Astrocyte (in vitro differentiated cells and primary cell): ENCODE results near the gene RNF103. TPM values are rescaled to one million over a fixed set of nuclear protein-coding genes. Genes with fewer than 3 reads are reported as not detected.

Source experiments
- DNase-seq: peaks from one replicate; pipeline ENCODE4 v3.0.0-alpha.2; 2010; ENCODE audit warnings: low read depth
- FAIRE-seq: peaks from 2 replicates; lab custom pipeline; 2011; peaks lifted over from hg19 to GRCh38; lab: Jason Lieb, UNC
- H2AFZ ChIP-seq: 2 replicates; pipeline ENCODE4 v1.6.0; 2012; ENCODE audit warnings: low read depth, low read length, inconsistent platforms
- H3K27ac ChIP-seq: 2 replicates; pipeline ENCODE4 v1.5.1; 2011; ENCODE audit warnings: low read depth, low read length, inconsistent platforms
- H3K27me3 ChIP-seq: 2 replicates; pipeline ENCODE4 v1.6.0; 2011; ENCODE audit warnings: low read length, inconsistent platforms; ENCODE audit not compliant: insufficient read depth
- H3K36me3 ChIP-seq: 2 replicates; pipeline ENCODE4 v1.5.1; 2011; ENCODE audit warnings: low read length, inconsistent platforms; ENCODE audit not compliant: insufficient read depth
- H3K4me1 ChIP-seq: 2 replicates; pipeline ENCODE4 v1.5.1; 2011; ENCODE audit warnings: low read length, inconsistent platforms; ENCODE audit not compliant: insufficient read depth
- H3K4me2 ChIP-seq: 2 replicates; pipeline ENCODE4 v1.6.0; 2012; ENCODE audit warnings: low read length, inconsistent platforms
- H3K4me3 ChIP-seq: 2 replicates; pipeline ENCODE4 v1.5.1; 2011; ENCODE audit warnings: low read depth, mild to moderate bottlenecking, low read length, inconsistent platforms; ENCODE audit not compliant: insufficient read depth
- H3K79me2 ChIP-seq: 2 replicates; pipeline ENCODE4 v1.6.0; 2012; ENCODE audit warnings: mild to moderate bottlenecking, low read length, inconsistent platforms; ENCODE audit not compliant: insufficient read depth
- H3K9ac ChIP-seq: 2 replicates; pipeline ENCODE4 v1.6.0; 2012; ENCODE audit warnings: mild to moderate bottlenecking, low read length, inconsistent platforms
- H3K9me3 ChIP-seq: 2 replicates; pipeline ENCODE4 v1.5.1; 2012; ENCODE audit warnings: low read depth, mild to moderate bottlenecking, low read length, inconsistent platforms; ENCODE audit not compliant: insufficient read depth
- H4K20me1 ChIP-seq: 2 replicates; pipeline ENCODE4 v1.6.0; 2012; ENCODE audit warnings: low read length, inconsistent platforms; ENCODE audit not compliant: insufficient read depth
- H3K27ac Mint-ChIP-seq: one replicate; pipeline ENCODE4 v1.8.0; 2021; ENCODE audit warnings: mild to moderate bottlenecking, mixed read lengths; ENCODE audit not compliant: unreplicated experiment
- H3K27me3 Mint-ChIP-seq: one replicate; pipeline ENCODE4 v1.8.0; 2021; ENCODE audit warnings: low read depth, mixed read lengths; ENCODE audit not compliant: unreplicated experiment
- H3K36me3 Mint-ChIP-seq: one replicate; pipeline ENCODE4 v1.8.0; 2021; ENCODE audit warnings: low read depth, mixed read lengths; ENCODE audit not compliant: unreplicated experiment
- H3K4me1 Mint-ChIP-seq: one replicate; pipeline ENCODE4 v1.8.0; 2021; ENCODE audit warnings: low read depth, mixed read lengths; ENCODE audit not compliant: unreplicated experiment
- H3K4me3 Mint-ChIP-seq: one replicate; pipeline ENCODE4 v1.8.0; 2021; ENCODE audit warnings: mild to moderate bottlenecking, moderate library complexity, mixed read lengths; ENCODE audit not compliant: unreplicated experiment
- H3K9me3 Mint-ChIP-seq: one replicate; pipeline ENCODE4 v1.8.0; 2021; ENCODE audit warnings: mild to moderate bottlenecking, mixed read lengths; ENCODE audit not compliant: unreplicated experiment
- CTCF ChIP-seq: IDR thresholded peaks from 2 replicates; pipeline ENCODE4 v1.5.1; 2011; ENCODE audit warnings: low read depth, mild to moderate bottlenecking, inconsistent platforms, low read length, moderate library complexity; ENCODE audit not compliant: insufficient read depth
- EZH2 ChIP-seq: IDR thresholded peaks from 2 replicates; pipeline ENCODE4 v1.6.1; 2012; ENCODE audit warnings: mild to moderate bottlenecking, low read length, inconsistent platforms; ENCODE audit not compliant: insufficient read depth
- total RNA-seq: library from RNA; stranded (reverse); gene quantifications from 2 replicates; pipeline ENCODE4 v1.2.1, GENCODE V29; 2021

Gene RNF103
- total RNA-seq, 1 donor from 2014 or later, result 21.5 TPM

DNA sequence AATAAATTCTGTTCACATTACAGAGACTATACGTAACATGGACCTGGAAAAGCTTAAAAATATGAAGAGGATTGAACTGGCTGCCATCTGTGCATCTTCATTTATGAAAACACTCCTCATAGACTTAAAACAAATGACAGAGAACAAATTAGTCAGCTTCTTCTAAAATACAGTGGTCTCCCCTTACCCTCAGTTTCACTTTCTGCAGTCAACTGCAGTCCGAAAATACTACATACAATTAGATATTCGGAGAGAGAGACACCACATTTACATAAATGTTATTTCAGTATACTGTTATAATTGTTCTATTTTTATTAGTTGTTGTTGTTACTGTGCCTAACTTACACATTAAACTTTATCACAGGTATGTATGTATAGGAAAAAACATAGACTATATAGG is 6.5 kb downstream of the RNF103 start:
- peaks cover 7% of the 10 kb centered on the region for H3K36me3 Mint-ChIP-seq
- H3K27ac ChIP-seq, result no peak overlapping the region
- no peaks in the 10 kb centered on the region for H3K27me3 ChIP-seq
- no peak overlapping the region for H3K4me3 ChIP-seq
- no peaks in the 10 kb centered on the region for H3K9me3 ChIP-seq
- DNase-seq, result no peak
- H3K4me1 ChIP-seq, result no peaks in the 10 kb centered on the region
- peaks cover 6% of the 10 kb centered on the region for H3K4me1 Mint-ChIP-seq
- H3K36me3 ChIP-seq, result peaks cover 20% of the 10 kb centered on the region
- no peaks in the 10 kb centered on the region for H3K9me3 Mint-ChIP-seq
- peaks cover 7% of the 10 kb centered on the region for H4K20me1 ChIP-seq
- H3K9ac ChIP-seq, result no peak overlapping the region
- no peak overlapping the region for H3K4me3 Mint-ChIP-seq
- no peak overlapping the region for H3K4me2 ChIP-seq
- TF ChIP-seq EZH2 (no peak), CTCF (no peak)
- peaks cover 35% of the 10 kb centered on the region for H3K79me2 ChIP-seq
- no peak overlapping the region for H3K27ac Mint-ChIP-seq
- no peak overlapping the region for H2AFZ ChIP-seq
- no peak for FAIRE-seq
- H3K27me3 Mint-ChIP-seq, result no peaks in the 10 kb centered on the region

DNA sequence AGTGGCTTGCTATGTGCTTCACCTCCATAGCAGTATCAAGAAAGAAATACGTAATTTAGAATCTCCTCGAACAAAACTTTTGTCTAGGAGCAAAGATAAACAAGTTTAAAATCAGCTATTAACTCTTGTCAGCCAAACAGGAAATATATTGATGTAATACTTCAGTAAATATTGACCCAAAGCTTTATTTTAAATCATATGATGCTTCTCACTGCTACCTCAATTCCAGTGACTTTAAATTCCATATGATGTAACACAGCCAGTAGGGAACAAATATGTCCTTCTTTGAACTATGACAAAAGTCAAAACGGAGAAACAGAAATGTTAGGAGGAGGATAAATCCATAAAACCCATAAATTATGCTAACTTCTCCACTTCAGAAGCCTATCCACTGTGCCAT is 7.2 kb downstream of the RNF103 start:
- Mint-ChIP-seq H3K36me3 (peaks cover 7% of the 10 kb centered on the region), H3K27ac (no peak overlapping the region), H3K9me3 (no peaks in the 10 kb centered on the region), H3K4me3 (no peak overlapping the region), H3K27me3 (no peaks in the 10 kb centered on the region), H3K4me1 (peaks cover 6% of the 10 kb centered on the region)
- Histone ChIP-seq H3K36me3 (peaks cover 20% of the 10 kb centered on the region), H4K20me1 (peaks cover 7% of the 10 kb centered on the region), H3K9ac (no peak overlapping the region), H3K27me3 (no peaks in the 10 kb centered on the region), H3K27ac (no peak overlapping the region), H3K9me3 (no peaks in the 10 kb centered on the region), H3K79me2 (peaks cover 29% of the 10 kb centered on the region), H3K4me2 (no peak overlapping the region), H2AFZ (no peak overlapping the region), H3K4me3 (no peak overlapping the region), H3K4me1 (no peaks in the 10 kb centered on the region)
- no peak for FAIRE-seq
- no peak for DNase-seq
- TF ChIP-seq EZH2 (no peak), CTCF (no peak)

DNA sequence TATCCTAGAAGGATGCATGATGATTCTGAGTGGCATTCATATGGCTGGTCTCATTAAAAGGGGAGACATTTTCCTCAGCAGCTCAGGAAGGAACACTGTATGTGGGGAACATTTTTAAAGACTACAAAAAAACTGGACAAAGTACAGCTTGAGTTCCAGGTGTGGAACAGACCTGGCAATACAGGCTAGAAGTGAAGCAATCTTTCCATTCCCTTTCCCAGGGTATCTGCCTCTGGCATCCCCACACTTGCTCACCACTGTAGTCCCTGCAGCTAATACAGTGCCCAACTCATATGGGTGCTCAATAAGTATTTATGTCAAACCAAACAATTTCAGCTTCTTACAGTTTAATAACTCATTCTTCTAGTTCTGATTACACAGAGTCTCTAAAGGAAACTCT is 8.1 kb downstream of the RNF103 start:
- no peak overlapping the region for H3K27ac Mint-ChIP-seq
- Histone ChIP-seq H3K27me3 (no peaks in the 10 kb centered on the region), H3K9me3 (no peaks in the 10 kb centered on the region), H3K9ac (no peak overlapping the region), H3K79me2 (peaks cover 20% of the 10 kb centered on the region), H3K4me3 (no peak overlapping the region), H3K4me2 (no peak overlapping the region), H3K36me3 (peaks cover 20% of the 10 kb centered on the region), H4K20me1 (peaks cover 4% of the 10 kb centered on the region), H2AFZ (no peak overlapping the region), H3K4me1 (no peaks in the 10 kb centered on the region), H3K27ac (no peak overlapping the region)
- TF ChIP-seq EZH2 (no peak), CTCF (no peak)
- peaks cover 11% of the 10 kb centered on the region for H3K36me3 Mint-ChIP-seq
- DNase-seq (no peak), FAIRE-seq (no peak)
- H3K4me1 Mint-ChIP-seq, result peaks cover 2% of the 10 kb centered on the region
- H3K9me3 Mint-ChIP-seq, result no peaks in the 10 kb centered on the region
- no peak overlapping the region for H3K4me3 Mint-ChIP-seq
- no peaks in the 10 kb centered on the region for H3K27me3 Mint-ChIP-seq
